Astrocyte of the spinal cord (primary cell): Measurements from ENCODE around the gene B3GNT7.

ENCODE experiments used
- DNase-seq: peaks from one replicate; pipeline ENCODE4 v3.0.0; 2011; ENCODE audit warnings: low read depth, low spot score
- H3K4me3 ChIP-seq: 2 replicates; pipeline ENCODE4 v1.5.1; 2011; ENCODE audit warnings: low read depth, mild to moderate bottlenecking, low read length, moderate library complexity
- in situ Hi-C: cut with HindIII; loops from 2 replicates; pipeline ENCODE4 v1.10.0; 2017; ENCODE audit warnings: low sequenced_read_pairs
- TF ChIP-seq, protein P1 (sequence below): IDR thresholded peaks from 2 replicates; pipeline ENCODE4 v1.5.1; 2012; ENCODE audit warnings: low read depth, mild to moderate bottlenecking, low read length, inconsistent platforms

B3GNT7 gene

DNA sequence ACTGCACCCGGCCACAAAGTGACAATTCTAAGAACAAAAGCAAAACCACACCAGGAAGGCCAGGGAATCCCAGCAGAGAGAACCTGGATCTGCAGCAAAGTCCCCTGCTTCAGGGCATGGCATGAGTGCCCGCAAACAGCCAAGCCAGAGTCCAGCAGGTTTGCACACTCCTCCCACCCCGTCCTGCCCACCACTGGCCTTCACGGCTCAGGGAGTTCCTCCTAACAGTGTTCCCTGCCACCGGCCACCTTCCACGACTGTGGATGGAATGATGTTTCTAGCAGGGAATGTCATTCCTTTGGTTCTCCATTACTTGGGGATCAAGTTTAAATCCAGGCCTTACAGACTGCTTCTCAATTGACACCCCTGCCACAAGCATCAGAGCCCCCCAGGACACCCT lies 42.0 kb upstream of the B3GNT7 start:
- TF ChIP-seq, protein P1, sequence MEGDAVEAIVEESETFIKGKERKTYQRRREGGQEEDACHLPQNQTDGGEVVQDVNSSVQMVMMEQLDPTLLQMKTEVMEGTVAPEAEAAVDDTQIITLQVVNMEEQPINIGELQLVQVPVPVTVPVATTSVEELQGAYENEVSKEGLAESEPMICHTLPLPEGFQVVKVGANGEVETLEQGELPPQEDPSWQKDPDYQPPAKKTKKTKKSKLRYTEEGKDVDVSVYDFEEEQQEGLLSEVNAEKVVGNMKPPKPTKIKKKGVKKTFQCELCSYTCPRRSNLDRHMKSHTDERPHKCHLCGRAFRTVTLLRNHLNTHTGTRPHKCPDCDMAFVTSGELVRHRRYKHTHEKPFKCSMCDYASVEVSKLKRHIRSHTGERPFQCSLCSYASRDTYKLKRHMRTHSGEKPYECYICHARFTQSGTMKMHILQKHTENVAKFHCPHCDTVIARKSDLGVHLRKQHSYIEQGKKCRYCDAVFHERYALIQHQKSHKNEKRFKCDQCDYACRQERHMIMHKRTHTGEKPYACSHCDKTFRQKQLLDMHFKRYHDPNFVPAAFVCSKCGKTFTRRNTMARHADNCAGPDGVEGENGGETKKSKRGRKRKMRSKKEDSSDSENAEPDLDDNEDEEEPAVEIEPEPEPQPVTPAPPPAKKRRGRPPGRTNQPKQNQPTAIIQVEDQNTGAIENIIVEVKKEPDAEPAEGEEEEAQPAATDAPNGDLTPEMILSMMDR, result no peak
- H3K4me3 ChIP-seq, result no peak overlapping the region
- DNase-seq, result no peak
- in situ Hi-C loops, result no loop called here

DNA sequence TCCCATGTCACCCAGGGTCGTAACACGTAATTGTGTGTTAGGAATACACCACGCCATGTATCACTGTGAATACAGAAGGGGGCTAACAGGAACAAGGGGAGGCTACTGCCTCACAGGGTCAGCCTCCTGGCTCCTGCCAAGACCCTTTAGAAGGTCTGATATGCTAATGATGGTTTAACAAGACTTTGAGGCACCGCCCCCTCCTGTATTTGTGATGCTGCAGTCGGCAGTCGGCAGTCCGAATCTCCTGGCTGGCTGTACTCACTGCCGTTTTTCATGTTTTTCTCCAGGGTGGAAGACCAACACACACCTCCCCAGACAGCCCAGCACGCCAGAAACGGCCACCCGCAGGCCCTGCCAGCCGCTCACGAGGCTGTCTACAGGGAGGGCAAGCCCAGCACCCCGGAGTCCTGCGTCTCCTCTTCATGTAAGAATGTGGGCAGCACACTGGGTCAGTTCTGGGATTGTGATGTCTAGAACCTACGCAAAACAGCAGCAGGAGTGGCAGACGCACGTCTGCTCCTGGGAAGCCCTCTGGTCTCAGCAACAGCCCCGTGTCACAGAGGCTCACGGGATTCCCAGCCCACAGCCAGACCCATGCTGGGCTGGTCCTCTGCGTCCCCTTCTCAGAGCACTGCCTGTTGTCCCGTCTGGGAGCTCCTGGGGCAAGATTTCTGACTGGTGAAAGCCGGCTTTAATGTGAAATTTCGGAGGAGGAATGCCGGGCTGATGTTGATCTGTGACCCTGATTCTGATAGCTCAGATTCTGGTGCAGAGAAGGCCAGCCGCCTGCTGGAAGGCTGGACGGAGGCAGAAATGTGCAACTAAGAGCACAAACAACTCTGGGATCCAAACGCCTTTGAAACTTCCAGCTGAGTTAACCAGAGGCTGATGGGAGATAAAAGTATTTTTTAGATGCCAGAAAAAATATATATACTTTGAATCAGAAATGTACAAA lies 39.7 kb upstream of the B3GNT7 start:
- peak; percentile 69 for DNase-seq
- no peak overlapping the region for H3K4me3 ChIP-seq
- in situ Hi-C loops, result no loop called here
- TF ChIP-seq, protein P1, result no peak

DNA sequence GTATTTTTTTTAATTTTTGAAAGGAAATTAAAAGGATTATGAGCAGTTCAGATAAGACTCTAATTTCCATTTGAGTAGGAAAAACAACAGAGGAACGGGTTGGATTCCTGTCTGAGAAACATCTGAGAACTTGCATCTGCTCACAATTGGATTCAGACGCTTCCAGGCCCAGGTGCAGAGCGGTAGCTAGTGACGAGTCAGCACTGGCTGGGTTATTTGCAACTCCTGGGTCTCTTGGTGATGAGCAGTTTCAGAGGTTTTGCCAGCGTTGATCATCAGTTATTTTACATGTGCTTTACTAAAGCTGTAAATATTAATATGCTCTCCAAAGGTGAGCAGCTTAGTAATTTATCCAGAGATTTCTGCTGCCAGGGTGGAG lies 39.1 kb upstream of the B3GNT7 start:
- DNase-seq, result peak; percentile 8
- TF ChIP-seq, protein P1, result no peak
- no peak overlapping the region for H3K4me3 ChIP-seq
- in situ Hi-C loops, result no loop called here

DNA sequence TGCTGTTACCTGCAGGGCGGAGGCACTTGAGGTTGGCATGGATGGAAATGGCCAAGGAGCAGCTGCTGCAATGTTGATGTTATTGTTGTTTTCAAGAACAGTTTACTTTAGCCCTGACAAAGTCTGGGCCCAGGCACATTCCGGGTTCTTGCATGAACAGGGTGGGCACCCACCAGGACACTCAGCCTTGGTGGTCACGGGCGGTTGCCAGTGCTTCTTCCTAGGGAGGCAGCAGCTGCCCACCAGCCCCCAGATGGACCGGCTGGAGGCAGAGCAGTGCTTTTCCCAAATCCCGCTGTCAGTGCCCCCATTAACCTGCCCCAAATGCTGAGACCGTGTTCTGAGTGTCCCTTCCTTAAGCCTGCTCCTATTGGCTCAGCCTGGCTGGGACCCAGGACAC lies 38.5 kb upstream of the B3GNT7 start:
- in situ Hi-C loops, result no loop called here
- TF ChIP-seq, protein P1, result no peak
- DNase-seq, result no peak
- H3K4me3 ChIP-seq, result no peak overlapping the region

DNA sequence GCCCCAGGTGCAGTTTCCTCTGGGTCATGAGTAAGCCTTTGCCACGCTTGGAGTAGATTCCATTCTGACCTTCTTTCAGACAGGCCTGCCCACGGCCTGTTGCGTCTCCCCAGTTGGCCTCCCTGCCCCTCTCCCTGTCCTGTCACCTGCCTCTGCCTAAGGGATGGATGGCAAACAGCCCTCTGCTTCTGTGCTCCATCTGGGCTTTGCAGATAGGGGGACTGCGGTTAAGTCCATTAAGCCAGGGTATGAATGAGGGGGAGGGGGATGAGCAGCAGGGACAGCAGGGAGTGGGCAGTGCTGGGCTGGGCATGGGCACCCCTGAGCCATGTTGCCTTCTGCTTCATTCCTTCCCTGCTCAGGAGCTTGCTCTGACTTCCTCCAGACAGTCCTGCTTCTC lies 37.6 kb upstream of the B3GNT7 start:
- H3K4me3 ChIP-seq, result no peak overlapping the region
- no peak for DNase-seq
- TF ChIP-seq, protein P1, result no peak
- in situ Hi-C loops, result no loop called here

DNA sequence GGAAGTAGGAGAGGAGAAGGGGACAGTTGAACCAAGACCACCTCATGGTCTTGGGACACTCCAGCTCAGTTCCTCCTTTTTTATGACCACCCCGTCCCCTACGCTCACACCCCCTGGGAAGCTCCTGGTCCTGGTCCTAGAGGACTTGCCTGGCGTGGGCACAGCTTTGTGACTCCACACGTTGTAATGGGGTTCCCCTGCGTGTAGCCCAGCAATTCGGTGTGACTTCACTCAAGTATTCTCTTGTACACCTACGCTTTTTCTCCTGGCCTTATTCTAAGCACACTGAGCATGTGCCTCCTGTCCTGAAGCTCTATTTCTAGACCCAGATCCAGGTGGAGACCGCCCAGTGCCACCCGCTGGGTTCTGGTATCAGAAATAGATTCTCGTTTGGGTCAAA lies 36.1 kb upstream of the B3GNT7 start:
- no peak overlapping the region for H3K4me3 ChIP-seq
- TF ChIP-seq, protein P1, result no peak
- no peak for DNase-seq
- in situ Hi-C loops, result no loop called here
